GM21786 (cell line): ENCODE results near the gene SETD1B.

Experiments used
- ATAC-seq: cut with Tn5 transposase; IDR thresholded peaks from one replicate; pipeline ENCODE4 v1.9.1; 2021; ENCODE audit not compliant: unreplicated experiment

Gene SETD1B

DNA sequence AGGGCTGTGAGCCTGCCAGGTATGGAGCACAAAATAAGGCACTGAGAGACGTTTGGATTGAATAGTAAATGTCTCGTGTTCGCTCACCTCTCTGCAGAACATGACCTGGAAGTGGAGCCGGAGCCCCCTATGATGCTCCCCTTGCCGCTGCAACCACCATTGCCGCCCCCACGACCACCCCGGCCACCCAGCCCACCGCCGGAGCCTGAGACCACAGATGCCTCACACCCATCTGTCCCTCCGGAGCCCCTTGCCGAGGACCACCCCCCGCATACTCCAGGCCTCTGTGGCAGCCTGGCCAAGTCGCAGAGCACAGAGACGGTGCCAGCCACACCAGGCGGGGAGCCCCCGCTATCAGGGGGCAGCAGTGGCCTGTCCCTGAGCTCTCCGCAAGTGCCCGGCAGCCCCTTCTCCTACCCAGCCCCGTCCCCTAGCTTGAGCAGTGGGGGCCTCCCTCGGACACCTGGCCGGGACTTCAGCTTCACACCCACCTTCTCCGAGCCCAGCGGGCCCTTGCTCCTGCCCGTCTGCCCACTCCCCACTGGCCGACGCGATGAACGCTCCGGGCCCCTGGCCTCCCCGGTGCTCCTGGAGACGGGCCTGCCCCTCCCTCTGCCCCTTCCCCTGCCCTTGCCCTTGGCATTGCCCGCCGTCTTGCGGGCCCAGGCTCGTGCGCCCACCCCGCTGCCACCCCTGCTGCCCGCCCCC is 18.7 kb downstream of the SETD1B start:
- no peak for ATAC-seq

DNA sequence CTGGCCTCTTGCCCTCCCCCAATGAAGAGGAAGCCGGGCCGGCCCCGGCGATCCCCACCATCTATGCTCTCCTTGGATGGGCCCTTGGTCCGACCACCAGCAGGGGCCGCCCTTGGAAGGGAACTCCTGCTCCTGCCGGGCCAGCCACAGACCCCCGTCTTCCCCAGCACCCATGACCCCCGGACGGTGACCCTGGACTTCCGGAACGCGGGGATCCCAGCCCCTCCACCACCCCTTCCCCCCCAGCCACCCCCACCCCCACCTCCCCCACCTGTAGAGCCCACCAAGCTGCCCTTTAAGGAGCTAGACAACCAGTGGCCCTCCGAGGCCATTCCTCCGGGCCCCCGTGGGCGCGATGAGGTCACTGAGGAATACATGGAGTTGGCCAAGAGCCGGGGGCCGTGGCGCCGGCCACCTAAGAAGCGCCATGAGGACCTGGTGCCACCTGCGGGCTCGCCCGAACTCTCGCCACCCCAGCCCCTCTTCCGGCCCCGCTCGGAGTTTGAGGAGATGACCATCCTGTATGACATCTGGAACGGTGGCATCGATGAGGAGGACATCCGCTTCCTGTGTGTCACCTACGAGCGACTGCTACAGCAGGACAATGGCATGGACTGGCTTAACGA is 19.4 kb downstream of the SETD1B start:
- no peak for ATAC-seq

DNA sequence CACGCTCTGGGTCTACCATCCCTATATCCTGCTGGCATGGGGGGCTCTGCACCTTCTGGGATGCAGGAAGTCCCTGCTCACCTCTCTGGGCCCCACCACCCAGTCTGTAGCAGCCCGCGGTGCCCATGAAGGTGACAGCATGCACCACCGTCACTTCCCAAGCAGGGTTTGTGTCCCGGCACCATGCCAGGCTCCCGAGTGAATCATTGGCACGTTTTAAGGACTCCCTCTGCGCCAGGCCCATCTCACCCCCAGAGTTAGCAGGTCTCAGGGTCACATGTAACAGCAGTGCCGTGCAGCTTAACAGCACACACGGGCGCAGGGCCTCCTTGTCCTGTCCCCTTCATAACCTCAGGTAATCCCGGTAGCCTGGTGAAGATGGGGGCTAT is 19.9 kb downstream of the SETD1B start:
- no peak for ATAC-seq

DNA sequence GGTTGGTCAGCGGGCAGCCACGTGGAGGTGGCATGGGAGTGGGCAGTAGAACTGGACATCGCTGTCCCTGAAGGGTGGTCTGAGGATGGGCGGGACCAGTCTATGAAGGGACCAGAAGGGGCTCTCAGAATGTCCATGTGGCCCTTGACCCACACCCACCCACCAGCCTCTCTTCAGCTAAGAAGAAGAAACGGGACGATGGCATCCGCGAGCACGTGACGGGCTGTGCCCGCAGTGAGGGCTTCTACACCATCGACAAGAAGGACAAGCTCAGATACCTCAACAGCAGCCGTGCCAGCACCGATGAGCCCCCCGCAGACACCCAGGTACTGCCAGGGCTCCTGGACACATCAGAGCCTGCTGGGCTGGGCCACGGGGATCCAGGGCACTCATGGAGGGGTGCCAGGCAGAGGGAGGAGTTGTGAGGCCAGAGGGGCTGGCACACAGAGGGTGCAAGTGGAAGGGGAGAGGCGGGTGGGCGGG is 21.3 kb downstream of the SETD1B start:
- no peak for ATAC-seq

DNA sequence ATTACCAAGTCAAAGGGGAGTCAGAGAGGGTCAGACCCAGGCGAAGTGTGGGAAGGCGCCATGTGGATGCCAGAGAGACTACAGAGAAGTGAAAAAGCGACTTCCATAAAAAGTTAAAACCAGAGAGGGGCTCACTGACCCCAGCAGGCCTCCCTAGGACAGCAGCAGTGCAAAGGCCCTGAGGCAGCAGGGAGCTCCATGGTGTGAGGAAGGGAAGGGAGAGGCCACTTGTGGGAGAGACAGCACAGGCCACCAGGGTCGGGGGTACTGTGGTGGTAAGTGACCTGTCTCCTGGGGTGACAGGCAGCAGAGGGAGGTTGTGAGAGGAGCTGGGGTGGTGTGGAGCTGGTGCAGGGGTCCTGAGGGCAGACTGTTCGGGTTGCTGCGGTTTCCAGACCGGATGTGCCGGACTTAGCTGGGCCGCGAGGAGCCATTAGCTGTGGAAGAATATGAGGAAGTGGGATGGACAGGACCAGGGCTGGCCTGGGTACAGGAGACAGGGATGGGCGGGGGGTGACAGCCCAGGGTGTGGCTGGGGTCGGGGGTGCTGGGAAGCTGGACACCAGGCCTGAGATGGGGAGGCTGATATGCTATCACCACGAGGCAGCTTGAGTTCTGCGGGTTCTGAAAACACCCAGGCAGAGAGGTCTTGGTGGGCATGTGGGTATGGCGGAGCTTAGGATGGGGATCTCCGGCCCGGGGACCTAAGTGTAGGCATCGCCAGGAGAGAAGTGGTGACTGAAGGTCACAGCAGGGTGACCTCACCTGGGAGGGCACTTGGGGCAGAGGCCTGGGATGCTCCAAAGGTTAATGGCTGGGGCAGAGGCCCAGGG is 22.7 kb downstream of the SETD1B start:
- ATAC-seq, result no peak

DNA sequence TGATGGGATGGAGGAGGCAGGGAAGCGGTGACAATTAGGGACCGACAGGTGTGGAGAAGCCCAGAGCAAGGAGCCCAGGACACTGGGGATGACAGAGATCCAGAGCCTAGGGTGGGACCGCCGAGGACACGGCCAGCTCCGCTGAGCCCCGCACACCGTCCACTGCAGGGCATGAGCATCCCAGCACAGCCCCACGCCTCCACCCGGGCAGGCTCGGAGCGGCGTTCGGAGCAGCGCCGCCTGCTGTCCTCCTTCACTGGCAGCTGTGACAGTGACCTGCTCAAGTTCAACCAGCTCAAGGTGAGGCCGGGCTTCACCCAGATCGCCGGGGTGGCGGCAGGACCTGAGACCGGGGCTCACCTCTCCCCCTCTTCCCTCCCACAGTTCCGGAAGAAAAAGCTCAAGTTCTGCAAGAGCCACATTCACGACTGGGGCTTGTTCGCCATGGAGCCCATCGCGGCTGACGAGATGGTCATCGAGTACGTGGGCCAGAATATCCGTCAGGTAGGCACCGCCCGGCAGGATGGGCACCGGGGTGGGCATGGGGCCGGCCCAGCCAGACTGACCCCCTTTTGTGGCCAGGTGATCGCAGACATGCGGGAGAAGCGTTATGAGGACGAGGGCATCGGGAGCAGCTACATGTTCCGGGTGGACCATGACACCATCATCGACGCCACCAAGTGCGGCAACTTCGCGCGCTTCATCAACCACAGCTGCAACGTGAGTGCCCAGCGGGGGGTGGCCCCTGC is 23.7 kb downstream of the SETD1B start:
- no peak for ATAC-seq

DNA sequence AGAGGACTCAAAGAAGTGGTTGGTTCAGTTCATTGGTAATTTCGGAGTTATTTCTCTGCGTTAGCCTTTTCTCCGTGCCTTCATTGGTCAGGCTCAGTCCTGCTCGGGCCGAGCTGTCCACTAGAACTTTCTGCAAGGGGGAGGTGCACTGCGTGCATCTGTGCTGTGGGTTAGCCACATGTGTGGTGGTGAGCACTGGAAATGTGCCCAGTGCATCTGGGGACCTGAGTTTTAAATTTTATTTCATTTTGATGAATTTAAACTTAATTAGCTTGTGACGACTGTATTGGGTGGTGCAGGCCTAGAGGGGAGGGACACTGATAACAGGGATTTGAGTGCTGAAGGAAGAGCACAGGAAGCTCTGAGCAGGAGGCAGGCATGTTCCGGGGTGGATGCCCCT is 24.5 kb downstream of the SETD1B start:
- ATAC-seq, result no peak

DNA sequence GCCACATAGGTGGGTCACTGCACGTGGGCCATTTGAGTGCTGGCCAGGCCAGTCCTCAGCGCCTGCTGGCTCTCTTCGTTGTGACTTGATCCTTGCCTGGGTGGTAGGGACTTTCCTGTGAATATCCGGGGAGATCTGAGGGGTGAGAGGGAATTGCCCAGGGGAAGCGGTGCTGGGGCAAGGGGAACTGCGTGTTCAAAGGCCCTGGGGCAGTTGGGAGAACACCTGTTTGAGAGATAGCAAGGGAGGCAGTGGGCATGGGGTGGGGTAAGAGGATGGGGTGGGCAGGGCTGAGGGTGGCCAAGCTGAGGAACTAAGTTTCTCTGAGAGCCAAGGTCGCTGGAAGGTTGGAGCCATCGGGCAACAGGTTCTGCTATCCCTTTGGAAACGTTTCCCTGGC is 25.0 kb downstream of the SETD1B start:
- no peak for ATAC-seq

DNA sequence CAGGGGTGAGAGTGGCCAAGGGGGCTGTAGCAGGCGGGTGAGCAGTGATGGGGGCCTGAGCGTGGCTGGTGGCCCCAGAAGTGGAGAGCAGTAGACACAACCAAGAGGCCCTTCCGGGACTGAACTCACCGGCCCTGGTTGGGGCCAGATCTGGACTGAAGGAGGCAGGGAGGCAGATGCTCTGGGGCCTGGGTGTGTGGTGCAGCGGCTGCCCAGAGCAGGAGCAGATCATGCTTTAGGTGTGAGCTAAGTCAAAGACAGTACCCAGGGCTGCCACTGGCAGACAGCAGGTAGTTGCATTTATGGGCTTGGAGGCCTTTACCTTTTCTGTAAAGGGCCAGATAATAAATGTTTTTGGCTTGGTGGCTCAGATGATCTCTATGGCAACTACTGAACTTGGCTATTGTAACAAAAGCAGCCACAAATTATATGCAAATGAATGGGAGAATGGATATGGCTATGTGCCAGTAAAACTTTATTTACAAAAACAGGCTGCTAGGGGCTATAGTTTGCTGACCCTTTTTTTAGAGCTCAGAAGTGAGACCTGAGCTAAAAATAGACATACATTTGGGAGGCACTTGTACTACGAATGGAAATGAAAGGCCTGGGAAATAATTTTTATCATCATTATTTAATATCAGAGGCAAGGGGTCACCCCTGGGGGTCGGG is 25.6 kb downstream of the SETD1B start:
- ATAC-seq, result no peak

DNA sequence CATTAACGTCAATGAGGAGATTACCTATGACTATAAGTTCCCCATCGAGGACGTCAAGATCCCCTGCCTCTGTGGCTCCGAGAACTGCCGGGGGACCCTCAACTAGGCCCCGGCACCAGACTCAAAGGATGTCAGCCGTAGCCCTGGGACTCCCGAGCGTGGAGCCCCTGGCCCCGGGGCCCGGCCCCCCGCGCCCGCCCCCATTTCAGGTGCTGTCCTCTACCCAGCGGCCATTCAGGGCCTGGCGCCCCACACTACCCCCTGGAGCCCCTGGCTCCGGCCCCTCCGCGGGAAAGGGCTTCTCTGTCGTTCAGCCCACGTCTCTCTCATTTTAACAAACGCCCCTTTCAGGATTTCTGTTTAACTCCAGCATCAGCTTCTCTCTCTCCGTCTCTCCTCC is 26.3 kb downstream of the SETD1B start:
- no peak for ATAC-seq

DNA sequence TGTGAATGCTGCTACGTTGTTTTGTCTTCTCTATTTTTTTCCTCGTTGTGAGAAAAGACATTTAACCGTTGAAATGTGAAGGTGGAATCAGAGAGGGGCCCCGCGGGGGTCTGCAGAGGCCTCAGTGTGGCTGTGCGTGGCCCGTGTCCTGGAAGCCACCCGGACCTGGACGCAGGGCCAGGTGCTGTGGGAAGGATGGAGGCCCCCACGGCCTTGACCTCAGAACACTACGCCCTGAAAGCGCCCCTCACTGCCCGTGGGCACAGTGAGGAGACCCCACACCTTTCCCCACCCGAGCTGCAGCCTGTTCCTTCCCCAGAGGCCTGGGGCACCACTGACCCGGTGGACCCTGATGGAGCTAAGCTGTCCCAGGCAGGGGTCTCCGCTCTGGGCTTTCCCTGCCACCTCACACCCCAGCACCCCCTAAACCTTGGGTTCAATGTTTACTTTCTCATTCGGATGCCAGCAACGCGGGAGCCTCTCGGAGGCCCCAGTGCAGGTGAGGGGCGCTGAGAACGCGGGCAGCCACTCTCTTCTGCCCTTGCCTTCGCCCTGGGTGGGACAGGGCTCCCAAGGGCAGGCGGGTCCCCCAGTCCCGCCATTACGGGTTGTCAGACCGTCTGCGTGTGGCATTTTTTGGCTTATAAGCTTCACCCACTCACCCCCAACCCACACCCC is 26.9 kb downstream of the SETD1B start:
- ATAC-seq, result no peak

DNA sequence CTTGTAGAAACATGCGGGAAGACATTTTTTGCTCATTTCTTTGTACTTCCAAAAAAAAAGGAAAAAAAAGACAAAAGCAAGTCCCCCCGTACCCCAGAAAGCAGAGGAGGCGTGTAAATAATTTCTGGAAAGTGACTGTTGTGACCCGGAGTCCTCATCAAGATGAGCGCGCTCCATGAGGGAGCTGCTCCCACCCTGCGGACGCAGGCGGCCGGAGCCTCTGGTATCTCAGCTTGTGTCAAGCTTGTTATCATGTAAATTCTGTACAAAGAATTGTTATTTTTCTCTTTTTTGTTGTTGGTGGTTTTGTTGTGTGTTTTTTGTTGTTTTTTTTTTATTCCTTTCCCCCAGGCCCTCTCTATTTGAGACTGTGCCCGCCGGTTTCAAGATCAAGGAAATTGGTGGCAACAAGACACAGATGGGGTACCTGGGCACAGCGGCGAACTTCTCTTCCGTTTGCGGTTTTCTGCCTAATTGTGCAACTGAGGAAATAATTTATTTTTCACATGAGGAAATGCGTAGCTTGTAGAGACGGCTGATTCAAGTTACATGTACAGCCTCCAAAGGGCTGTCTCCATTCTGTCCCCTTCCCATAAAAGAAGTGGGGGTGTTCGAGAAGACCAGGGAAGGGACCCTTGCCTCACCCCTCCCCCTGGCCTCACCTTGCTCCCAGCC is 27.9 kb downstream of the SETD1B start:
- no peak for ATAC-seq

DNA sequence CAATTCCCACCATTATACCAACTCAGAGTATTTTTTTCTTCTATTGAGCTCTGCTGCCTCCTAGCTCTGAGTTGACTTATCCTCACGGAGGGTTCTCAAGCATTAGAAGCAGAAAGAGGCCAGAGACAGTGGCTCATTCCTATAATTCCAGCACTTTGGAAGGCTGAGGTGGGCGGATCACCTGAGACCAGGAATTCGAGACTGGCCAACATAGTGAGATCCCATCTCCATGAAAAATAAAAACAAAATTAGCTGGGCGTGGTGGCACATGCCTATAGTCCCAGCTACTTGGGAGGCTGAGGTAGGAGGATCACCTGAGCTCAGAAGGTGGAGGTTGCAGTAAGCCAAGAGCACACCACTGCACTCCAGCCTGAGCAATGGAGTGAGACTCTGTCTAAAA is 33.9 kb downstream of the SETD1B start:
- no peak for ATAC-seq

DNA sequence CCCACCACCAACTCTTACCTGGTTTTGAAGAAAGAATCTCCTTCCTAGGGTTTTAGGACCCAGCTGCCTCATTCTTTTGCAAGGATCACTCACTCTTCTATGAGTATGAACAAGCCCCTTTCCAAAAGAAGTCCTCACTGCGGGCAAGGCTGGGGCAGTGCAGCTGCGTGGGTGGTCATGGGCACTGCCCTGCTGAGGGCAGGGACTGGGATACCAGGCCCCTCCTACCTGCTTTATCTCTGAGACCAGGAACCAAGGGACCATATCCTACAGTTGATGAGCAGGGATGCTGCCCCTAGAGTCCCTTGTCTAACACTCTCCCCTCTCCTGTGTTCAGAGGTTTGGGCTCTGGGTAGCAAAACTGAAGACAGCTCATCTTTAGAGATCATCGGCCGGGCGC is 34.3 kb downstream of the SETD1B start:
- ATAC-seq, result no peak

DNA sequence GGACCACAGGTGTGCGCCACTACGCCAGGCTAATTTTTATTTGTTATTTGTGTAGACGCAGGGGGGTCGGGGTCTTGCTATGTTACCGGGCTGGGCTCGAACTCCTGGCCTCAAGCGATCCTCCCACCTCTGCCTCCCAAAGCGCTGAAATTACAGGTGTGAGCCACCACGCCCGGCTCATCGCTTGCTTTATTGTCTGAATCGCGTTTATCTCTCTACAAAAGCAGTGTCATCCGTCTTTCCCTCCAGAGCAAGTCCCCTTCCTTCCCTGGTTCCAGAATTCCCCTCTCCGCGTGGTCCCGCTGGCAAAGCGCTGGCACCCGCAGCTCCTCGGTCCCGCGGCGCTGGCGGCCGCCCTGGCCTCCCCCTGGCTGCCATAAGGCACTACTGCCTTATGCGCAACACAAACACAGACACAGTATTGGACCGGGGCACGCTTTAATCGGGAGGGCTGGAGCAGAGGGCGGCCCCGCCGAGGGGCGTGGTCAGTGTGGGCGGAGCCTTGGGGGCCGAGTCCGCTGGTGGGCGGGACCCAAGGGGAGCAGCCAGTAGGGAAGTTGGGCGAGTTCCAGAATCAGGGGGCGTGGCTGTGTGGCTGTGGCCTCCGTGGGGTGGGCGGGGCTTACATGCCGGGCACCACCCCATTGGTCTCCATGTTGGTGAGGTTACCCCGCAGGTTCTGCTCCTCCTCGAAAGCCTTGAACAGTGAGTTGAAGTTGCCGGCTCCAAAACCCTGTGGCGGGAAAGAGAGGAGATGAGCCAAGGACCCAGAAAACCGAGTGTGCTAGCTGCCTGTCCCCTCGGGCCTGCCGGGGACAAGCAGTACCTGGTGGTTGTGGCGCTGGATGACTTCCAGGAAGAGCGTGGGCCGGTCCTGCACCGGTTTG is 35.5 kb downstream of the SETD1B start:
- ATAC-seq, result peak; percentile 95

DNA sequence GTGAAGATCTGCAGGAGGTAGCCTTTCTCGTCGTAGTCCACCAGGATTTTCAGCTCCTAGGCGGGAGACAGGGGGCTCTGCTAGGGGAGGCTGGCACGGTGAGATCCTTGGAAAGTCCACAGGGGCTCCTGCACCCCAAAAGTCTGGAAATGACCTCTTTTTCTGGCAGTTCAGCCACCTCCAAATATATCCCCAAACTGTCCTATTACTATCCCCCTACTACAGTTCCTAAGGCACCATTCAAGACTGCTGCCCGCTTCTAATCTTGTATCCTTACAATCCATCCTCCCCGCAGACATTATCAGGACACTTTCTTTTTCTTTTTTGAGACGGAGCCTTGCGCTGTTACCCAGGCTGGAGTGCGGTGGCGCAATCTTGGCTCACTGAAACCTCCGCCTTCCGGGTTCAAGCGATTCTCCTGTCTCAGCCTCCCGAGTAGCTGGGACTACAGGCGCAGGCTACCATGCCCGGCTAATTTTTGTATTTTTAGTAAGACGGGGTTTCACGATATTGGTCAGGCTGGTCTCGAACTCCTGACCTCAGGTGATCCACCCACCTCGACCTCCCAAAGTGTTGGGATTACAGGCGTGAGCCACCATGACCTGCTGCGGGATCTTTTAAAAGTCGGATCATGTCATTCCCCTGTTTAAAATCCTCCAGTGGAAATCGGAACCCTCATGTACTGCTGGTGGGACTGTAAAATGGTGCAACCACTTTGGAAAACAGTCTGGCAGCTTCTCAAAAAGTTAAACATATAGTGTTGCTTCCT is 36.4 kb downstream of the SETD1B start:
- ATAC-seq, result no peak

DNA sequence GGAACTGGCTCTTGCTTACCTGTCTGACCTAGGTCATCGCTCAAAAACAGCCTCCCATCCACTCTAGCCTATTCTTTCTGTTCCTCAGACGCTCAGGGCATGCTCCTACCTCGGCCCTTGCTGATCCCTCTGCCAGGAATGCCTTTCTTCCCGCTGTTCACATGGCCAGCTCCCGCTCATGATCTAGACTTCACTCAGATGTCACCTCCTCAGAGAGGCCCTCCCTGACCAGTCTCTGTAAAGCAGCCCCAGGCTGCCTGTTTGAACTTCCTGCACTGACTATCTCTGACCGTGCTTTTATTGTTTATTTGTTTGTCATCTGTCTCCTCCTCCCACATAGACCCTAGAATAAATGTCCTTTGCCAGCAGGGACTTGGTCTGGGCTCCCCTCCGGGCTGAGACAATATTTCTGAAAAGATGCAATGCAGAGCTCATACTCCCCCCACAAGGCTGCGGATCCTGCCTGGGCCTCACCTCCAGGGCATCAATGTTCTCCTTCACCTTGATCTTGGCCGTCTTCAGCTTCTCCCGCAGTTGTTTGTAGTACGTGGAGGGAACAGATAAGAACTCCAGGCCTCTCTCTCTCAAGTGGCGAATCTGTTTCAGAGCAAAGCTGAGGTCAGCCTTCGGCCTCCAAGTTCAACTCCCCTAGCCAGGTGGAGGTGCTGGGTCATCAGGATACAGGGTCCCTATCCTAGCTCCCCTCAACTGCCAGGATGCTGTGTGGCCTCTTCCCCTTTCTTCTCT is 39.6 kb downstream of the SETD1B start:
- ATAC-seq, result no peak
